Neural progenitor cell (in vitro differentiated cells): ENCODE measurements around the gene TMEM218. TPM values are rescaled to one million over a fixed set of nuclear protein-coding genes. Genes with fewer than 3 reads are reported as not detected.

Source experiments
- DNase-seq: peaks from one replicate; pipeline ENCODE4 v3.0.0-alpha.2; 2016; ENCODE audit warnings: low spot score
- H2AFZ ChIP-seq: fragments of 200-600 bp; sonication (generic); replicated peaks from 2 replicates; pipeline ENCODE4 v1.6.1; 2016; ENCODE audit warnings: antibody characterized with exemption
- H3F3A ChIP-seq: fragments of 200-600 bp; sonication (generic); 2 replicates; pipeline ENCODE4 v1.6.1; 2016; ENCODE audit warnings: antibody characterized with exemption, low read depth
- H3K27ac ChIP-seq: fragments of 200-600 bp; sonication (generic); 2 replicates; pipeline ENCODE4 v1.5.1; 2016; ENCODE audit warnings: mild to moderate bottlenecking
- H3K27me3 ChIP-seq: fragments of 200-600 bp; sonication (generic); 2 replicates; pipeline ENCODE4 v1.6.1; 2016; ENCODE audit warnings: mild to moderate bottlenecking, moderate library complexity
- H3K36me3 ChIP-seq: fragments of 200-600 bp; sonication (generic); 2 replicates; pipeline ENCODE4 v1.5.1; 2016
- H3K4me1 ChIP-seq: fragments of 200-600 bp; sonication (generic); 2 replicates; pipeline ENCODE4 v1.6.1; 2016; ENCODE audit warnings: mixed run types
- H3K4me2 ChIP-seq: fragments of 200-600 bp; sonication (generic); 2 replicates; pipeline ENCODE4 v1.6.1; 2016
- H3K4me3 ChIP-seq: fragments of 200-600 bp; sonication (generic); 2 replicates; pipeline ENCODE4 v1.5.1; 2016
- H3K79me2 ChIP-seq: fragments of 200-600 bp; sonication (generic); 2 replicates; pipeline ENCODE4 v1.6.1; 2016; ENCODE audit warnings: low read depth
- H3K9ac ChIP-seq: fragments of 200-600 bp; sonication (generic); 2 replicates; pipeline ENCODE4 v1.6.1; 2016
- H3K9me3 ChIP-seq: fragments of 200-600 bp; sonication (generic); 2 replicates; pipeline ENCODE4 v1.5.1; 2016; ENCODE audit warnings: low read depth
- H4K20me1 ChIP-seq: fragments of 200-600 bp; sonication (generic); 2 replicates; pipeline ENCODE4 v1.6.1; 2016; ENCODE audit warnings: low read depth
- H3K27ac Mint-ChIP-seq: 3 replicates; pipeline ENCODE4 v1.8.0; 2021; ENCODE audit warnings: mixed read lengths
- H3K27me3 Mint-ChIP-seq: 2 replicates; pipeline ENCODE4 v1.8.0; 2022; ENCODE audit warnings: low read depth, mild to moderate bottlenecking, inconsistent platforms, moderate library complexity, mixed read lengths; ENCODE audit not compliant: insufficient read depth
- H3K36me3 Mint-ChIP-seq: 3 replicates; pipeline ENCODE4 v1.8.0; 2021; ENCODE audit warnings: mixed read lengths
- H3K4me1 Mint-ChIP-seq: 3 replicates; pipeline ENCODE4 v1.8.0; 2021; ENCODE audit warnings: mixed read lengths
- H3K4me3 Mint-ChIP-seq: 3 replicates; pipeline ENCODE4 v1.8.0; 2021; ENCODE audit warnings: mild to moderate bottlenecking, moderate library complexity, mixed read lengths
- H3K9me3 Mint-ChIP-seq: 3 replicates; pipeline ENCODE4 v1.8.0; 2020; ENCODE audit warnings: mixed read lengths
- CTCF ChIP-seq: fragments of 200-600 bp; sonication (generic); IDR thresholded peaks from 2 replicates; pipeline ENCODE4 v1.5.1; 2017; ENCODE audit warnings: antibody characterized with exemption, mild to moderate bottlenecking
- EZH2 ChIP-seq: fragments of 200-600 bp; sonication (generic); IDR thresholded peaks from 2 replicates; pipeline ENCODE4 v1.6.1; 2017; ENCODE audit warnings: antibody characterized with exemption, mild to moderate bottlenecking, moderate library complexity
- EZH2phosphoT487 ChIP-seq: fragments of 200-600 bp; sonication (generic); IDR thresholded peaks from 2 replicates; pipeline ENCODE4 v1.6.1; 2017; ENCODE audit warnings: antibody characterized with exemption
- total RNA-seq: library from RNA; depleted of rRNA; stranded (reverse); fragments of >200 nt; gene quantifications from 2 replicates; pipeline ENCODE4 v1.2.3, GENCODE V29; 2015; ENCODE audit warnings: low replicate concordance

Gene TMEM218
- total RNA-seq, 1 donor from 2014 or later: 44.1 TPM

GRCh38 chr11:125075900-125076317, 35.5 kb downstream of the TMEM218 start:
- H3K27me3 Mint-ChIP-seq: peaks cover 11% of the 10 kb centered on the region
- no peak overlapping the region for H3K4me3 Mint-ChIP-seq
- Histone ChIP-seq H3F3A (no peaks in the 10 kb centered on the region), H3K9me3 (no peaks in the 10 kb centered on the region), H3K27me3 (no peaks in the 10 kb centered on the region), H2AFZ (no peak overlapping the region), H3K9ac (no peak overlapping the region), H3K4me1 (peaks cover 8% of the 10 kb centered on the region), H3K4me3 (no peak overlapping the region), H3K79me2 (no peaks in the 10 kb centered on the region), H4K20me1 (no peaks in the 10 kb centered on the region), H3K27ac (no peak overlapping the region), H3K4me2 (no peak overlapping the region), H3K36me3 (no peaks in the 10 kb centered on the region)
- no peak for DNase-seq
- TF ChIP-seq CTCF (no peak), EZH2phosphoT487 (no peak), EZH2 (no peak)
- H3K9me3 Mint-ChIP-seq: no peaks in the 10 kb centered on the region
- H3K4me1 Mint-ChIP-seq: peaks cover 11% of the 10 kb centered on the region
- peak overlapping the region; percentile 18 for H3K27ac Mint-ChIP-seq
- H3K36me3 Mint-ChIP-seq: no peaks in the 10 kb centered on the region

- no peak overlapping the region for H3K4me2 ChIP-seq
- Mint-ChIP-seq H3K27me3 (peaks cover 11% of the 10 kb centered on the region), H3K36me3 (no peaks in the 10 kb centered on the region)
Observed at GRCh38 chr11:125075242-125075625, 36.2 kb downstream of the TMEM218 start.

GRCh38 chr11:125074511-125075241, 36.8 kb downstream of the TMEM218 start:
- Histone ChIP-seq H3K36me3 (no peaks in the 10 kb centered on the region), H3K4me2 (no peak overlapping the region), H3K4me3 (no peak overlapping the region), H3K9me3 (no peaks in the 10 kb centered on the region), H3K27ac (no peak overlapping the region), H3K79me2 (no peaks in the 10 kb centered on the region), H3F3A (no peaks in the 10 kb centered on the region), H3K9ac (no peak overlapping the region), H2AFZ (no peak overlapping the region), H3K4me1 (peaks cover 7% of the 10 kb centered on the region), H4K20me1 (no peaks in the 10 kb centered on the region), H3K27me3 (no peaks in the 10 kb centered on the region)
- Mint-ChIP-seq H3K36me3 (no peaks in the 10 kb centered on the region), H3K27ac (no peak overlapping the region), H3K4me3 (no peak overlapping the region), H3K4me1 (peaks cover 20% of the 10 kb centered on the region), H3K27me3 (peaks cover 11% of the 10 kb centered on the region), H3K9me3 (no peaks in the 10 kb centered on the region)
- DNase-seq: no peak
- TF ChIP-seq EZH2: no peak
- TF ChIP-seq CTCF: no peak
- TF ChIP-seq EZH2phosphoT487: no peak

More at GRCh38 chr11:125075242-125075625, 36.2 kb downstream of the TMEM218 start:
- H3K9me3 ChIP-seq: no peaks in the 10 kb centered on the region
- Mint-ChIP-seq H3K9me3 (no peaks in the 10 kb centered on the region), H3K4me1 (peaks cover 16% of the 10 kb centered on the region), H3K4me3 (no peak overlapping the region), H3K27ac (no peak overlapping the region)
- no peak overlapping the region for H2AFZ ChIP-seq
- no peaks in the 10 kb centered on the region for H3K79me2 ChIP-seq
- no peak overlapping the region for H3K9ac ChIP-seq
- H3K4me3 ChIP-seq: no peak overlapping the region
- H3K36me3 ChIP-seq: no peaks in the 10 kb centered on the region
- no peak for DNase-seq
- H3K27me3 ChIP-seq: no peaks in the 10 kb centered on the region
- H3K27ac ChIP-seq: no peak overlapping the region
- H3K4me1 ChIP-seq: peaks cover 7% of the 10 kb centered on the region
- no peaks in the 10 kb centered on the region for H3F3A ChIP-seq
- H4K20me1 ChIP-seq: no peaks in the 10 kb centered on the region
- TF ChIP-seq EZH2: no peak
- no peak for TF ChIP-seq EZH2phosphoT487
- no peak for TF ChIP-seq CTCF
